ENCODE results near the gene PLEK.

The PLEK gene

GRCh38 chr2:68379184-68379708 is 14.2 kb downstream of the PLEK start:
- in situ Hi-C loops (cut with HindIII; ENCODE audit: low sequenced_read_pairs), result no loop called here
- no peak for DNase-seq (ENCODE audit: low read depth)
- no peak for TF ChIP-seq CTCF (IDR thresholded peaks at IDR 0.05; ENCODE audit: low read depth, low read length, missing control alignments)

GRCh38 chr2:68383778-68384177 is 18.7 kb downstream of the PLEK start:
- no peak overlapping the region for H3K4me3 ChIP-seq (ENCODE audit: low read depth, low read length)
- in situ Hi-C loops (cut with HindIII; ENCODE audit: low sequenced_read_pairs), result no loop called here
- no peak for TF ChIP-seq CTCF (IDR thresholded peaks at IDR 0.05; ENCODE audit: low read depth, low read length, missing control alignments)
- no peak for DNase-seq (ENCODE audit: low read depth)

More at GRCh38 chr2:68379184-68379708, 14.2 kb downstream of the PLEK start:
- H3K4me3 ChIP-seq (ENCODE audit: low read depth, low read length), result no peak overlapping the region

- DNase-seq (ENCODE audit: low read depth), result no peak
- no peak overlapping the region for H3K4me3 ChIP-seq (ENCODE audit: low read depth, low read length)
- TF ChIP-seq CTCF (IDR thresholded peaks at IDR 0.05; ENCODE audit: low read depth, low read length, missing control alignments), result no peak
- in situ Hi-C loops (cut with HindIII; ENCODE audit: low sequenced_read_pairs), result no loop called here
Measured at GRCh38 chr2:68384485-68385107, 19.5 kb downstream of the PLEK start.

- in situ Hi-C loops (cut with HindIII; ENCODE audit: low sequenced_read_pairs), result no loop called here
- DNase-seq (ENCODE audit: low read depth), result no peak
- no peak overlapping the region for H3K4me3 ChIP-seq (ENCODE audit: low read depth, low read length)
- no peak for TF ChIP-seq CTCF (IDR thresholded peaks at IDR 0.05; ENCODE audit: low read depth, low read length, missing control alignments)
Measured at GRCh38 chr2:68385220-68385906, 20.3 kb downstream of the PLEK start.

GRCh38 chr2:68385907-68386287 is 20.8 kb downstream of the PLEK start:
- no peak overlapping the region for H3K4me3 ChIP-seq (ENCODE audit: low read depth, low read length)
- in situ Hi-C loops (cut with HindIII; ENCODE audit: low sequenced_read_pairs), result no loop called here
- DNase-seq (ENCODE audit: low read depth), result no peak
- no peak for TF ChIP-seq CTCF (IDR thresholded peaks at IDR 0.05; ENCODE audit: low read depth, low read length, missing control alignments)

- no peak overlapping the region for H3K4me3 ChIP-seq (ENCODE audit: low read depth, low read length)
- no peak for DNase-seq (ENCODE audit: low read depth)
- TF ChIP-seq CTCF (IDR thresholded peaks at IDR 0.05; ENCODE audit: low read depth, low read length, missing control alignments), result no peak
- in situ Hi-C loops (cut with HindIII; ENCODE audit: low sequenced_read_pairs), result no loop called here
Measured at GRCh38 chr2:68386365-68386764, 21.3 kb downstream of the PLEK start.
